ENCODE results near the gene S1PR2. TPM values are rescaled to one million over a fixed set of nuclear protein-coding genes. Genes with fewer than 3 reads are reported as not detected.

S1PR2 gene
- total and polyA plus RNA-seq, 4 donors, result 6.5 to 32.1 (median 13.0) TPM

GRCh38 chr19:10194500-10195198 lies 36.5 kb downstream of the S1PR2 start, which contains the start of gene DNMT1:
Gene DNMT1 (minus strand): TSS chr19:10194953. CDS start chr19:10194899, 54 bp downstream.
- Histone ChIP-seq H3K4me1 (ENCODE audit: control insufficient read depth in 5 of 5, insufficient read depth in 5 of 5, low read length in 5 of 5) (peaks cover 0 to 17% (median 8%) of the 10 kb centered on the region in 5 donors), H3K36me3 (ENCODE audit: control insufficient read depth in 4 of 4, insufficient read depth in 4 of 4, low read length in 4 of 4) (peaks cover 0 to 10% (median 3%) of the 10 kb centered on the region in 4 donors), H3K9me3 (ENCODE audit: control insufficient read depth in 4 of 4, insufficient read depth in 3 of 4, low read length in 3 of 4) (no peaks in the 10 kb centered on the region), H3K27me3 (ENCODE audit: control insufficient read depth in 3 of 3, insufficient read depth in 3 of 3, low read length in 2 of 3) (no peaks in the 10 kb centered on the region), H3K4me3 (peak within 1 kb of the TSS; percentile 70), H3K27ac (ENCODE audit: low read depth in 1 of 2, low read length in 1 of 2) (peak within 1 kb of the TSS; percentile 63 to 84), H3K9ac (ENCODE audit: insufficient read depth in 1 of 2, low read length in 2 of 2) (peak within 1 kb of the TSS; percentile 35 to 84)
- TF ChIP-seq, protein P1, sequence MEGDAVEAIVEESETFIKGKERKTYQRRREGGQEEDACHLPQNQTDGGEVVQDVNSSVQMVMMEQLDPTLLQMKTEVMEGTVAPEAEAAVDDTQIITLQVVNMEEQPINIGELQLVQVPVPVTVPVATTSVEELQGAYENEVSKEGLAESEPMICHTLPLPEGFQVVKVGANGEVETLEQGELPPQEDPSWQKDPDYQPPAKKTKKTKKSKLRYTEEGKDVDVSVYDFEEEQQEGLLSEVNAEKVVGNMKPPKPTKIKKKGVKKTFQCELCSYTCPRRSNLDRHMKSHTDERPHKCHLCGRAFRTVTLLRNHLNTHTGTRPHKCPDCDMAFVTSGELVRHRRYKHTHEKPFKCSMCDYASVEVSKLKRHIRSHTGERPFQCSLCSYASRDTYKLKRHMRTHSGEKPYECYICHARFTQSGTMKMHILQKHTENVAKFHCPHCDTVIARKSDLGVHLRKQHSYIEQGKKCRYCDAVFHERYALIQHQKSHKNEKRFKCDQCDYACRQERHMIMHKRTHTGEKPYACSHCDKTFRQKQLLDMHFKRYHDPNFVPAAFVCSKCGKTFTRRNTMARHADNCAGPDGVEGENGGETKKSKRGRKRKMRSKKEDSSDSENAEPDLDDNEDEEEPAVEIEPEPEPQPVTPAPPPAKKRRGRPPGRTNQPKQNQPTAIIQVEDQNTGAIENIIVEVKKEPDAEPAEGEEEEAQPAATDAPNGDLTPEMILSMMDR (IDR thresholded peaks at IDR 0.05; ENCODE audit: control extremely low read depth, extremely low read depth), result no peak
- DNase-seq (peak; percentile 97 to 98 (median 98)), ATAC-seq (ENCODE audit: insufficient read depth, low FRiP score) (peak; percentile 95)
- WGBS, 2 donors, result 0% methylated on average over 60 to 71 of the region's 71 CpGs

GRCh38 chr19:10193790-10194499 lies 37.2 kb downstream of the S1PR2 start:
- peak; percentile 35 for ATAC-seq (ENCODE audit: insufficient read depth, low FRiP score)
- Histone ChIP-seq H3K27me3 (ENCODE audit: control insufficient read depth in 3 of 3, insufficient read depth in 3 of 3, low read length in 2 of 3) (no peaks in the 10 kb centered on the region), H3K36me3 (ENCODE audit: control insufficient read depth in 4 of 4, insufficient read depth in 4 of 4, low read length in 4 of 4) (peaks cover 0 to 10% (median 3%) of the 10 kb centered on the region in 4 donors), H3K27ac (ENCODE audit: low read depth in 1 of 2, low read length in 1 of 2) (peak overlapping the region; percentile 63 to 84), H3K9me3 (ENCODE audit: control insufficient read depth in 4 of 4, insufficient read depth in 3 of 4, low read length in 3 of 4) (no peaks in the 10 kb centered on the region), H3K4me1 (ENCODE audit: control insufficient read depth in 5 of 5, insufficient read depth in 5 of 5, low read length in 5 of 5) (peaks cover 0 to 17% (median 6%) of the 10 kb centered on the region in 5 donors), H3K9ac (ENCODE audit: insufficient read depth in 1 of 2, low read length in 2 of 2) (peak overlapping the region; percentile 35 to 84), H3K4me3 (peak overlapping the region; percentile 70)
- peak in 1 of 3 donors; percentile 20 for DNase-seq
- 1 to 2% methylated on average over 30 of the region's 30 CpGs for WGBS, 2 donors
- TF ChIP-seq, protein P1 (IDR thresholded peaks at IDR 0.05; ENCODE audit: control extremely low read depth, extremely low read depth), result no peak

DNA sequence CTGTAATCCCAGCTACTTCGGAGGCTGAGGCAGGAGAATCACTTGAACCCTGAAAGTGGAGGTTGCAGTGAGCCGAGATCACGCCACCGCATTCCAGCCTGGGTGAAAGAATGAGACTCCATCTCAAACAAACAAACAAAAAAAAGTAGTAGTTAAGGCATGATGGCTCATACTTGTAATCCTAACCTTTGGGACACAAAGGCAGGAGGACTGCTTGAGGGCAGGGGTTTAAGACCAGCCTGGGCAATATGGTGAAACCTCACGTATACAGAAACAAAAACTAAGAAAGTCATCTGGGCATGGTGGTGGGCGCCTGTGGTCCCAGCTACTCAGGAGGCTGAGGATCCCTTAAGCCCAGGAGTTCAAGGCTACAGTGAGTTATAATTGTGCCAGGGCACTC lies 38.2 kb downstream of the S1PR2 start:
- H3K27me3 ChIP-seq (ENCODE audit: control insufficient read depth in 3 of 3, insufficient read depth in 3 of 3, low read length in 2 of 3), result no peaks in the 10 kb centered on the region
- H3K9me3 ChIP-seq (ENCODE audit: control insufficient read depth in 4 of 4, insufficient read depth in 3 of 4, low read length in 3 of 4), result no peaks in the 10 kb centered on the region
- peaks cover 0 to 17% (median 6%) of the 10 kb centered on the region in 5 donors for H3K4me1 ChIP-seq (ENCODE audit: control insufficient read depth in 5 of 5, insufficient read depth in 5 of 5, low read length in 5 of 5)
- 88 to 95% methylated on average over 6 of the region's 6 CpGs for WGBS, 2 donors
- TF ChIP-seq, protein P1 (IDR thresholded peaks at IDR 0.05; ENCODE audit: control extremely low read depth, extremely low read depth), result no peak
- no peak overlapping the region for H3K27ac ChIP-seq (ENCODE audit: low read depth in 1 of 2, low read length in 1 of 2)
- H3K36me3 ChIP-seq (ENCODE audit: control insufficient read depth in 4 of 4, insufficient read depth in 4 of 4, low read length in 4 of 4), result peaks cover 0 to 10% (median 3%) of the 10 kb centered on the region in 4 donors
- no peak for ATAC-seq (ENCODE audit: insufficient read depth, low FRiP score)
- H3K4me3 ChIP-seq, result no peak overlapping the region
- DNase-seq, result no peak
- H3K9ac ChIP-seq (ENCODE audit: insufficient read depth in 1 of 2, low read length in 2 of 2), result no peak overlapping the region

Data from lung (tissue), 12 donors.